ENCODE data around the gene SAMD7.

Gene SAMD7

DNA sequence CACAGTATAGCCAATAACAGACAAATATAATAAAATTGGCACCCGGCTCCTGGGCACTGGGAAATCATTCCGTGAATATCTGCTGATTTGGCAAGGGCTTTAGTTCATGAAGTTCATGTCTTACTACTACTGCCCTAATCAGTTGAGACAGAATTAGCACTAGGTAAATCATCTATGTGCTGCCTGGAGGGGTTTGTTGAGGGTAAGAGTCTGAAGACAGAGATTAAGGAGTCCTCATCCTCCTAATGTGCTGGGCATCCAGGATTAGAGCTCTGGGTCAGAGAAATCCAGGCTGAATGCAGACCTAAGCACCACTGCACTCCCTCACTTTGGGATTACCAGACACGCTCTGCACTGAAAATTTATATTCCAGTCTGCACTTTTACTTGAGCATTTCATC is 2.0 kb downstream of the SAMD7 start:
- no peak for DNase-seq

DNA sequence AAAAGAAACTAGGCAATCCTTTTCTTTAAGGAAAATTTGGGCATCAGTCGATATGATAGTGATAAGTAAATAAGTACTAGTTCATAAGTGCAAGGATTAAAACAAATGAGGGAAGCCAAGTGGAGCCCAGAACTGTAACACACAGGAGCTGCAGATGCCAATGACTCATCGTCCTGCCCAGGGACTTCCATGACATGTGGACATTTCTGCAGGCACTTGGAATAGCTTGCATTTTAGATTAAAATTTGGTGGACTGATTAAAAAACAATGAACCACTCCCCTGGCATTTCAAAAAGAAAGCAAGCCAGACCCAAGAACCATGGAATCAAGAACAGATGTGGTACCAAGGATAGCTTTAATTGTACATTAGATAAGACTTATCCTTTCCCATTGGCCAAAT is 2.9 kb downstream of the SAMD7 start:
- no peak for DNase-seq

DNA sequence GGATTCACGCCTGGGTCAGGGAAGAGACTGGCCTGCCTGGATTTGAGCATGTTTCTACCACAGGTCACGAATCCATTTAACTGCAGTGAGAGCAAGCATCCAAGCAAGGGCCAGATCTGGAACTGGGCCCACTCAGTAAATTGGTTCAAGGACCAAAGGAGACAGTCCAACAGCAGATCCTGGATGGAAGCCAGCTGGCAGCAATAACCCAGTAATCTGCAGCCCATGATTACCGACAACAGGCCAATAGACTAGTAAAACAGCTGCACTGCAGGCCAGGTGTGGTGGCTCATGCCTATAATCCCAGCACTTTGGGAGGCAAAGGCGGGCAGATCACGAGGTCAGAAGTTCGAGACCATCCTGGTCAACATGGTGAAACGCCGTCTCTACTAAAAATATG is 11.8 kb downstream of the SAMD7 start:
- DNase-seq: no peak

DNA sequence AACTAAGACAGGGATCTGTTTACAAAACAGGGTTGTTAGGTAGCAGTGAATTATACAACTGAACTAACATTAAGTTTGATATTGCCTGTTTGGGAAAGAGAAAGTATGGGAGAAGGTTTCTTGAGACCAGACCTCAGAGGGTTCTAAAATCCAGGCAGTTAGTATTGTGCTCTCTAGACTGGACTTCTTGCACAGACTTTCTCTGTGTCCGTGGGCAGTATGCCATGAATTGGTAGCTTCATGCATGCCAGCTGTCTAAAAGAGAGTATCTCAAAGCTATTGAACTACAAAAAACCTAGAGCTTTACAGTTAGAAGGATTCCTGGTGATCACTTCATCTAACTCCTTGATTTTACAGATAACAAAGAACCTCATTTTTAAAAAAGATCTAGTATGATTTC is 12.5 kb downstream of the SAMD7 start:
- DNase-seq: no peak

DNA sequence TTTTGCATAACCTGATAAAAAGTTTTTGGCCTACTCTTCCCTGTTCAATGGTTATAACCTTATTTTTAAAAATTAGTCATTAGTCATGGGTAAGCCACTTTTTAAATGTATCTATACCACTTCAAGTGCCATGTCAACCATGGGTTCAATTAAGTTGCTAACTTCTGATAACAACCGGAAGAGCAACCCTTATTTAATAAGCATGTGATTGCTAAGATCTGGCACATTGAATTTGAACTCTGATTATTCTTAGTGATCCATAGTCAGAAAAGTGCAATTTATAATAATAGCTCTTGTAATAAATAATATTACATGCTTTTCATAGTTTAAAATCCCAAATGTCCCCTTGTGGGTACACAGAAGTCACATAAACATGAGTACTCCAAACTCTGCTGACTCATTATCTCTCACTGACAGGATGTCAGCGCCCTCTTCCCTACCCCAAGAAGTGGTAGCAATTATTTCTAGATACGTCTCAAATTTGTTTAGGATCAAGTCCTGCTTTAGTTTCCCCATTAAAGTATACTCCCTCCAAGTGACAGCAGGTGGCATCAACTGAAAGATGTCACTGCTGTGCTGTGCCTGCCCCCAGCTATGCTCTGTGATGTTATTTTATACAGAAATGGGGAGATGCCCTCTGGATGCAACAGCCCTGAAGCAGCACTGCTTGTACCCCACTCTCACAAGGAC is 18.6 kb downstream of the SAMD7 start:
- no peak for DNase-seq

DNA sequence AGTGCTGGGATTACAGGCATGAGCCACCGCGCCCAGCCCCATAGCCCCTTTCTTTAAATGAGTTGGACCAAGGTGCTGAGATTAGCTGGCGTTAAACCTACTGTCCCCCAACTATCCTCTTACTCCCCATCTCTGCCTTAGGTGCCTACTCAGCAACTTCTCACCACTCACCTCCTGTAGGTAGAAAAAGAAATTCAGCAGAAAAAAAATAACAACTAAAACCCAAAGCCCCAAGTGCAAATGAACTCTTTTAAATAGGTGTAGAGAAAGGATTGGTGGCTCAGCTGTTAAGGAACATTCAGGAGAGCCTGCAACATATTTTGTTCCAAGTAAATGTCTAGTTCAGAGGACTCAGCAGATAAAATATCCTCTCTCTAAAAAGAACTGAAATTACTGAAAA is 19.5 kb downstream of the SAMD7 start:
- no peak for DNase-seq

DNA sequence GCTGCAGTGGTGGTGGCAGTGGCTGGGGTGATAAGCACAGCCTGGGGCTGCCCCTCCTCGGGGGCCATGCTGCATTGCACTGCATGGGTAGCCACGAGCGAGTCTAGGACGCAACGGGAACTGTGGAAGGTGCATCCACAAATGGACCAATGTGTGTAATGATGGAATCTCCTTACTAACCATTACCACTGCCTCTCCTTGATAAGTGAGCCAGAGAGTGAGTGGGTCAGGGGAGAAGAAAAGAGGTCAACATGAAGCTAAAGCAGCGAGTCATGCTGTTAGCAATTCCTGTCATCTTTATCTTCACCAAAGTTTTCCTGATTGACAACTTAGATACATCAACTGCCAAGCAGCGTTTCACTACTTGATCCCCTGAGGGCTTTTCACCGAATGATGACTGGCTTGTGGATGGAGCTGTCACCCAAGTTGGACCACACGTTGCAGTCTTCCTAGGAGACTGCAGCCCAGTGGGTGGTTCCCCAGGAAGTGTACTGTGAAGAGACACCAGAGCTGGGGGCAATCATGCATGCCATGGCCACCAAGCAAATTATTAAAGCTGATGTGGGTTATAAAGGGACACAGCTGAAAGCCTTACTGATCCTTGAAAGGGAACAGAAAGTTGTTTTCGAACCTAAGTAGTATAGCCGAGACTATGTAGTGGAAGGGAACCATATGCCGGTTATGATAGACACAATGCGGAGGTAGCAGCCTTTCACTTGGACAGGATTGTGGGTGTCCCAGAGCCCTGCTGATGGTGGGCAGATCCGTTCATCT is 20.6 kb downstream of the SAMD7 start:
- DNase-seq: no peak

DNA sequence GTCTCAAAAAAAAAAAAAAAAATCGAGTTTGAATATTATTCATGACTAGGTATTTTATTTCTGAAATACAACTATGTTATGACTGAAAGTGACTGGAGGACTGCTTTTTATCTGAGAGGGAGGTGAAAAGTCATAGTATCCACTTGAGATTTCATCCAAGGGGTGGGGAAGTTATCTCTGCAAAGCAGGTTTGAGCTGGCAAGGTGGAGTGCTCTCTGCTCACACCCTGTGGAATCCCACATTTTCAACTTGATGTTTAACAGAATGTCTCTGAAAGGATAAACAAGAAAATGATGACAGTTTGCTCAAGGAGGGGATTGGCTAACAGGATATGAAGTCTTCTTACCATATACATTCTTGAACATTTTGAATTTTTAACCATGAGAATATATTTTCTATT is 27.9 kb downstream of the SAMD7 start:
- DNase-seq: no peak

DNA sequence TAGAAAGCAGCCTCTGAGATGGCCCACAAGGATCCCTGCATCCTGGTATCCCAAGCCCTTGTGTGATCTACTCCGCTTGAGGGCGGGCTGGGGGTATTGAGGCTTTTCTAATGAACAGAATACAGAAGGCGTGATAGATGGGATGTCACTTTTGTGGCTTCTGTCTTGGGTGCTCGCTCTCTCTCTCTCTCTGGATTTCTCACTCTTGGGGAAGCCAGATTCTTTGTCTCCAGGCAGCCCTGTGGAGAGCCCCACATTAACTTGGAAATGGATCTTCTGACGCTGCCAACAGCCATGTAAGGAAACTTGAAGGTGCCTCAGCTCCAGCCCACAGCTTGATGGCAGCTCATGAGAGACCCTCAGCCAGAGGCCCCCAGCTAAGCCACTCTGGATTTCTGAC is 28.4 kb downstream of the SAMD7 start:
- no peak for DNase-seq

DNA sequence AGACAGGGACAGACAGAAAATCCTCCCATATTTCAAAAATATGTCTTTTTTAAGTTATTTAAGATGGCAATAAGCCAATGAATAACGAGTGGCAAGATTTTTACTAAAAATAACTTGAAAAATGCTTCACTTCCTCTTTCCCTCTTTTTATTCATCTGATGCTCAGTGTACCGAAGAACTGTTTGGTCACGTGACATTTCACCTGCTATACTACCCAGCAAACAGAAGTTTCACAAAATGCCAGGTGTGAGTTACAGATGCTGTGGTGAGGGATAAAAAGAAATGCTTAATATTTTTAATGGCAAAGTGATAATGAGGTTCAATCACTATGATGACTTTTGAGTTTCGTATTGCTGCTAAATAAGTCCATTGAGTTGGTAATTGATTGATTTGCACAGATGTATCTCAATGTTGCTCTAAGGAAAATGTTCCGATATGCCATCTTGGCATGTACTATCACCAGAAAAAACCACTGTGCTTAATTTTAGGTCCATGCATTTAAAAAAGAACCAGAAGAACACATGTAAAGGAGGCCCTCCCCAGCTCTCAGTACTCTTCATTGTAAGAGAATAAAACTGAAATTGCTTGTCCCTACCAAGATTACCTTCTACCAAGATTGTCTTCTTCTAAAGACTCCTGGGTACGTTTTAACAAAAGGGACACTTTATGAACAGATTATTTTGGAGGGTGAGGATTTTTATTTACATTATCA is 29.3 kb downstream of the SAMD7 start:
- DNase-seq: no peak

DNA sequence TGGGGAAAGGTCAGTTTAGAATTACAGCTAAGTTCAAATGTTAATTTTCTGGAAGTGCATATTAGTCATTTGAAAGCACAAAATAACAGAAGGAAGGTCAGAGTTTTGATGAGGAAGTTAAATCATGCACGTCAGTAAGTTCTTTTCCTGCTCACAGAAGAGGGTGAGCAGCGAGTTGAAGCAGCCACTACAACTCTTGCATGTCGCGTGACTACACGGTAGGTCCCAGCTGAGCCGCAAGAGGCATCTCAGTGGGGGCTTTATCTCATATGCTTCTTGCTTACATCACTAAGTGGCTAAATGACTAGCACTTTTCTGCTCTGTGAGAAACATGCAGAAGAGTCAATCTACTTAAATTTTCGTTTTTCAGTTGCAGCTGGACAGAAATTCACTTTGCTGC is 33.9 kb downstream of the SAMD7 start:
- DNase-seq: peak; percentile 59

DNA sequence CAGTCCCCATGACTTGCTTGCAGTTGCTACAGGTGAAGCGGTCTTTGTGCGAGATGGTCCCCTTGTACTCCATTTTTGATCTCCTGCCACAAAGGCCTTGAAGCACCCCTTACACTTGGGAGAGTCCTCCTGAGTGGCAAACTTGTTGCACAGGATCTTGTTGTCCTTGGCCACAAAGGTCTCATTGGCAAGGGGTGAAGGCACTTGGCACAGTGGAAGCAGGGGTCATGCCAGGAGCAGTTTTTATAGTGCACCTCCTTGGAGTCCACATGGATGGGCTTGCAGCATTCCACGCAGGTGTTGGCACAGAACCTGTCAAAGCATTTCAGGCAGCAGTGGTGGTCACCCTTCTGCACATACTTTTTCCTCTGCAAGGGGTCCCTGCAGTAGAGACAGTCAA is 35.0 kb downstream of the SAMD7 start:
- DNase-seq: no peak

DNA sequence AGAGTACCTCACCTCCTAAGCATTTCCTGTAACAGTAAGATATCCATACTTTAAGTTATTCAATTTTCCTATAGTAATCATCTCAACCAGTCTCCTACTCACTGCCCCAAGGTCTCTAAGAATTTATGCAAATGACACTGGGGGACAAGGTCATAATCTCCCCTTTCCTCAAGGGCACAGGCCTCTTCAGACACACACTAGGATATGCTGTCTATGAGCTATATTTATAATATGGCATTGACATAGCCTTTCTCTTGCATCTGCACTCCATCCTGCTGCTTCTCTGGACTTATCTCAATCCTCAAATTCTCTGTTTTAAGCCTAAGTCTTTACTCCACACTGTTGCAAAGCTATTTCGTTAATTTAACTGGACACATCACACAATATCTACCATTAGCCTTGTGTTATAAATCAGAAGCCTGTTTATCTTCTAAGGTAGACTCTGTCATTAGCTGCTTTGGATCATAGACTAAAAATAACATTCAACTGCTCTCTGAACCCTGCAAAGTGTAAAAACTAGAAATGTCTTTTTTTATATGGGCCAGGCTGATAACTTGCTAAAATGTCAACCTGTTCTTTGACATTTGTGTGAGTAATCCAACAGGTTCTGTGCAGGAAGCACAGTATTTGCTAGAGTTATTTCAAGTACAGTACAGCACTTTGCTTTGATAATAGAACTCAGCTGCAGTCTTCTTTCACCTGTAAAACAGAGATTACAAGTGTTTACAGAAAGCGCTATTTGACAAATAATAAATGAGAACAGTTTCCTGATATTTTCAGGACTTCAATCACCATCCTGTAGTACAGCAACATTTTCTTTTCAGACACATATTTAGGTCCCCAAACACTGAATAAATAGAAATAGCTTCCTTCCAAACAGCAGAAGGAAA is 37.4 kb downstream of the SAMD7 start:
- no peak for DNase-seq

DNA sequence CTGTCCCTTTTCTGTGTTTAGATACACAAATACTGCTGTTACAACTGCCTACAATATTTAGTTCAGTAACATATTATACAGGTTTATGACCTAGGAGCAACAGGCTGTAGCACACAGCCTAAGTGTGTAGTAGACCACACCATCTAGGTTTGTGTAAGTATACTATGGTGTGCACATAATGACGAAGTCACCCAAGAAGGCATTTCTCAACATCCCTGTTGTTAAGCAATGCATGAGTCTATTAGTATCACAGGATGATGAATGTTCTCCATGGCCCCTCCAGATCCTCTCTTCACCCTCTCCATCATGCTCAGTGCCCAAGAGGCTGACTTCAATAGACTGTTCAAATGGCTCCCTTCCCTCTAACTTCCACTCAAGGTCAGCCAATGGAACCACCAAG is 40.7 kb downstream of the SAMD7 start:
- DNase-seq: no peak

DNA sequence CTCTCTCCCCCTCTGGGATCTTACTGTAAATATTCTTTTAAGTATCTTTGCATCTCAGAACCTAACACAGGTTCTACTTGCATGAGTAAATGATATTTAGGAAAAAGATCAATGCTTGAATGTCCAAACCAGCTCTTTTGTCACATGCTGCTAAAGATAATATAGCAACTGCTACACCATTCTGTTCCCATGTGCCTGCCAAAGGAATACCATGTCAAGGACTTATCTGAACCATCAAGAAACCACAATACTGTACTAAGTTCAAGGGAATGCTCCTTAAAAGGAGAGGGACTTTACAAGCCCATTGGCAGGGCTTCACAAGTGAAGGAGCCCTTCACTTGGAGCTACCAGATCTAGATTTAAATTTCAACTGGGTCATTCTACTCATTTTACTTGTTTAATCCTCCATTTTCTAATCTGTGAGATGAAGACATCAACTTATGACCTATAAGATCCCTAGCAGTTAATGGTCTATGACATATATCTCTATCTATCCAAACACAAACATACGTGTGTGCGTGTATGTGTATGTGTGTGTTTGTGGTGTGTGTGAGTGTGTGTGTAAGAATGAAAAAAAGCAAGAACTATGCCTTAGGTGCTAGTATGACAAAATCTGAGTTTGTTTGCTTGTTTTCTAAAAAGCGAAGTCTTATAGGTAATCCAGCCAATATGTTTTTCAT is 42.2 kb downstream of the SAMD7 start:
- DNase-seq: no peak

DNA sequence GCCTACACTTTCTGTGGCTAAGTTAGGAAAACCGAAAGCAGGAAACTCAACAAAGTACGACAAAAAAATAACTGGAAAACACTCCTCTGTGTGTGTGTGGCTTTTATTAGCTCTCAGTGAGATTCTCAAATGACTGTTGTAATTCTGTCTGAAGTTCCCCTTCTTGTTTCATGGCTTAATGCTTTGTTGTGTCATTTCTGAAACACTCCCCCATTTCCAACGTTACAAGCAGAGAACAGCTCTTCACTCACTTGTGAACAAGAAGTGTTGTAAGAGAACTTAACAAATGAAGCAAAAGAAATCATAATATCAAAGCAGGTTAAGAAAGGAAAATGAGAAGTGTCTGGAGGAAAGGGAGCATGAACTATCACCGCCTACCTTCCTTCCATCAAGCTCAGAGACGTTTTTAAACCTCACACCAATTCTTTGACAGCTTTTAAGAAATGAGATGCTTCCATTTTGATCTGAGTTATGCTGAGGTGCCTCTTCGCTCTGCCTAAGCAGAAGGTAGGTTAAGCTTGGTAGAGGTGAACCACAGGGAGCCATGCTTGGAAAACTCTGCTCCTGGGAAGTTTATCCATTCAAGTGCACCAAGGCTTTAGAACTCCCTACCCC is 42.9 kb downstream of the SAMD7 start:
- no peak for DNase-seq

DNA sequence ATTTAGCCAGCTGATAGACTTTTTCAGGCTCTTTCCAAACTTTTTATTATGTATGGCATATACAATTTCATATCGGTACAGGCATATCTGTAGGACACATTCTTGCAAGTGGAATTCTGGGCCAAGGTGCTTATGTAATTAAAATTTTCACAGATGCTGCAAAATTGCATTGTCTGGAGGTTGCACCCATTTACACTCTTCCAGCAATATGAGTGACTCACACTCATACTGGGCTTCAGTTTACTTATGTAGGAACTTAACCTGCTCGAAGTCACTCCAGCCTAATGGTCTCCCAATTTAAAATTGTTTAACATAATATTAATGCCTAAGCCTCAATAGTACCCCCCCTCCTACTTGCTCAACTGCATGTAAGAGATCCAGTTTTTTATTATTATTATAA is 44.0 kb downstream of the SAMD7 start:
- DNase-seq: no peak

DNA sequence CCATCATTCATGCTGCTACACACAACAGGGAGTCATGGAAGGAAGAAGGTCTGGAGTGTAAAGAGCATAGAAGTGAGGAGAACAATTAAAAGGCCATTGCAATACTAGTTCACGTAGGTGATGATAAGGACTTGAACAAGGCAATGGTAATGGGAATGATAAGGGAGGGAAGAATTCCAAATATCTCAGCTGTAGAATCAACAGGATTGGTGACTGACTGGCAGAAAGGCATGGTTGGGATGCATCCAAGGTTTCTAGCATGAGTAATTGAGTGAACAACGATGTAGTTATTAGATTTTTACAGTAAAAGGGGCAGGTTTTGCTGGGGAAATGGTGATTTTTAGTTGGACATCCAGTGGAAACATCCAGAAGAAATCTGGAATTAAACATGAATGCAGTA is 52.8 kb downstream of the SAMD7 start:
- DNase-seq: no peak

DNA sequence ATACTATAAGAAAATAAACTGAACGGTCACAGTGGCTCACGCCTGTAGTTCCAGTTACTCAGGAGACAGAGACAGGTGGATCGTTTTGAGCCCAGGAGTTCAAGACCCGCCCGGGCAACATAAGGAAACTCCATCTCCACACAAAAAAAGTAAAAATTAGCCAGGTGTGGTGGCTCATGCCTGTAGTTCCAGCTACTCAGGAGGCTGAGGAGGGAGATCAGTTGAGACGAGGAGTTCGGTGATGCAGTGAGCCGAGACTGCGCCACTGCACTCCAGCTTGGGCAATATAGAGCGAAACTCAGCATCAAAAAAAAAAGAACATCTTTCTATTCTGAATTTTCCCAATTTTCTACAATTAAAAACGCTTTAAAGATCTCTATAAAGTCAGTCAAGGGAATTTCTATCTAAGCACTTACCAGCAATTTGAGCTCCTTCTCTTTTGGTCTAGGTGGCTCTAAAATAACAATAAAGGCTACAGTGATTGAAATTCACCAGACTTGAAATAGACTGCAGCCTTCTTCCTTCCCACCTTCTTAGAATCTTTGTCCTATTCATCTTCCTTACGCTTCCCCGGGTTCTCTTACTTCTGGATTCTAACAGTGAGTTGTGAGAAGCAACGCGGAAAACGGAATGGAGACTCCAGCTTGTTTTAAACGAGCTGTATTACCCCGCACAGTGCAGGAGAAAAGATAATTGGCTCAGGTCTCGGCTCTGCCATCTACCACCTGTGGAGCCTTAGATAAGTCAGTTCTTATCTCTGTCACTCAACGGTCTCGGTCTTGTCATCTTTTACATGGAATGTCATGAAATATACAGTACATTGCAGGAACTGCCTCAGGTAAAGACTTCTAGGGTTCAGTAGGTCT is 54.4 kb downstream of the SAMD7 start:
- DNase-seq: no peak

DNA sequence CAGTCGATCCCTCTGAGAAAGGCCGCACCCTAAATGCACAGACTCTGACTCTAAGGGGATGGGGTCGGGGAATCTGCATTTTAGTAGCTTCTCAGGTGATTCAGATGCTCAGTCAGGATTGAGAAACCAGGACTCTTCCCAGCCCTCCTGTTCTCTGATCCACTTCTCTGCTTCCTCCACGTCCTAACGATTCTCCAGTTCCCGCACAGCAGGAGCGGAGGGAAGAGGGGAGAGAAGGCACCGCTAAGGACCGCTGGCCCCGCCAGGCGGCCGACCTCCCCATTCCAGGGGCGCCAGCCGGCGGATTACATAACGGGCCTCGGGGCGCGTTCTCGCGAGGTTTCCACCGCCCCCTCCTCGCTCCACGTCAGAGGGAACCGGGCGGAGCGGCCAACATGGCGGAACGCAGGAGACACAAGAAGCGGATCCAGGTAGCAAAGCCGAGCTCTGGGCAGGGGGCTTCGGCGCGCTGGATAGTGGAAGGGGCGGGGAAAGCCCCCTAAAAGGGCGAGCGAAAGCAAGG is 55.1 kb downstream of the SAMD7 start, which contains the start of gene SEC62:
SEC62 (plus strand) TSS at position 380 of the 523 bp plus-strand sequence; CDS start at position 396, 16 bp downstream.
- DNase-seq: peak; percentile 96
